OCI-LY3 (cell line): ENCODE results near the gene HSDL2.

Source experiments
- H2AFZ ChIP-seq: fragments of 200-600, 300-600 bp; shearing (Covaris generic); 2 replicates; pipeline ENCODE4 v1.6.0; 2014; ENCODE audit warnings: antibody characterized with exemption, low read depth, low read length
- H3K27ac ChIP-seq: fragments of 200-600, 300-600 bp; sonication (generic); 2 replicates; pipeline ENCODE4 v1.5.1; 2014; ENCODE audit warnings: mild to moderate bottlenecking, low read length, moderate library complexity, mixed read lengths
- H3K27me3 ChIP-seq: fragments of 200-600, 300-600 bp; sonication (generic); 2 replicates; pipeline ENCODE4 v1.6.1; 2014; ENCODE audit warnings: low read depth, low read length, mixed read lengths
- H3K36me3 ChIP-seq: fragments of 200-600, 300-600 bp; sonication (generic); replicated peaks from 2 replicates; pipeline ENCODE3; 2014; ENCODE audit warnings: low read depth, low read length, mixed read lengths
- H3K4me1 ChIP-seq: fragments of 300-600, 200-600 bp; sonication (generic); 2 replicates; pipeline ENCODE4 v1.6.1; 2014; ENCODE audit warnings: low read length, mixed read lengths
- H3K4me2 ChIP-seq: fragments of 200-600, 300-600 bp; sonication (generic); 2 replicates; pipeline ENCODE4 v1.6.1; 2014; ENCODE audit warnings: low read length, mixed read lengths
- H3K4me3 ChIP-seq: fragments of 300-600, 200-600 bp; sonication (generic); 2 replicates; pipeline ENCODE4 v1.5.1; 2014; ENCODE audit warnings: antibody characterized with exemption, mild to moderate bottlenecking, low read length, moderate library complexity
- H3K79me2 ChIP-seq: fragments of 300-600, 200-600 bp; shearing (Covaris generic); 2 replicates; pipeline ENCODE4 v1.6.1; 2014; ENCODE audit warnings: mild to moderate bottlenecking, low read length, mixed read lengths
- H3K9ac ChIP-seq: fragments of 300-600, 200-600 bp; shearing (Covaris generic); 2 replicates; pipeline ENCODE4 v1.6.0; 2014; ENCODE audit warnings: mild to moderate bottlenecking, low read length, moderate library complexity
- H3K9me3 ChIP-seq: fragments of 200-600, 300-600 bp; shearing (Covaris generic); 2 replicates; pipeline ENCODE4 v1.6.1; 2014; ENCODE audit warnings: low read length, mixed read lengths; ENCODE audit not compliant: insufficient read depth
- H4K20me1 ChIP-seq: fragments of 200-600, 300-600 bp; sonication (generic); 2 replicates; pipeline ENCODE4 v1.6.1; 2016; ENCODE audit warnings: low read length, mixed read lengths; ENCODE audit not compliant: insufficient read depth
- EZH2phosphoT487 ChIP-seq: fragments of 200-600 bp; shearing (Covaris generic); IDR thresholded peaks from 2 replicates; pipeline ENCODE4 v1.6.1; 2018; ENCODE audit warnings: antibody characterized with exemption, mixed run types, low read depth
- TF ChIP-seq, protein P1 (sequence below): fragments of 200-600, 300-600 bp; sonication (generic); IDR thresholded peaks from 2 replicates; pipeline ENCODE4 v1.5.1; 2014; ENCODE audit warnings: antibody characterized with exemption, low read length, low read depth

Gene HSDL2

DNA sequence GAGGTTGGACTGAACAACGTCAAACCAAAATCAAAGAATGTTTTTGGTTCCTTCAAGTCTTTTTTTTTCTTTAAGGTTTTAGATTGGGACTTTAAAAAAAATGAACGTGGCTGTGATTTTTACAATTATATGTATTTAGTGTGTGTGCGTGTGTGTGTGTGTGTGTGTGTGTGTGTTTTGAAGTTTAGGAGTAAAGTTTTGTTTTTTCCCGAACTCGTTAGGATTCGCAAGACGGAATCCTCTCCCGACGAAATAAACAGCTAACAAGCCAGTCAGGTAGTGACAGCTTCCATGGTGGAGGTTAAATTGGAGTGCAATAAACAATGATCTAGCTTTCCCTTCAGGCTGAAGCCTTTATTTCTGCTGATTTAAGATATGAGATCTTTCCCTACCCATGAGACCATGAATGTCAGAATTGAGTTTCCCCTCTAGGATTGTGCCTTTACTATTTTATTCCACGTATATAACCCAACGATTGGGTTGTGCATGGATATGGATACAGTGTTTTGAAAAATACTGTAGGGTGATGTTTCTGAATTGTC, 108.0 kb downstream of the HSDL2 start:
- Histone ChIP-seq H3K9me3 (no peaks in the 10 kb centered on the region; the same call in 1 of the 2 replicates), H4K20me1 (0 out of 2 replicates have a peak, but pooled peaks cover 5% of the 10 kb centered on the region), H3K79me2 (peaks cover 58% of the 10 kb centered on the region), H3K4me2 (peak overlapping the region; percentile 82), H3K9ac (peak overlapping the region; percentile 79), H3K27me3 (no peaks in the 10 kb centered on the region), H3K36me3 (peaks cover 5% of the 10 kb centered on the region), H3K4me1 (peaks cover 12% of the 10 kb centered on the region), H3K4me3 (peak overlapping the region; percentile 99), H2AFZ (no peak overlapping the region), H3K27ac (no peak overlapping the region)
- TF ChIP-seq EZH2phosphoT487, result no peak
- TF ChIP-seq, protein P1, sequence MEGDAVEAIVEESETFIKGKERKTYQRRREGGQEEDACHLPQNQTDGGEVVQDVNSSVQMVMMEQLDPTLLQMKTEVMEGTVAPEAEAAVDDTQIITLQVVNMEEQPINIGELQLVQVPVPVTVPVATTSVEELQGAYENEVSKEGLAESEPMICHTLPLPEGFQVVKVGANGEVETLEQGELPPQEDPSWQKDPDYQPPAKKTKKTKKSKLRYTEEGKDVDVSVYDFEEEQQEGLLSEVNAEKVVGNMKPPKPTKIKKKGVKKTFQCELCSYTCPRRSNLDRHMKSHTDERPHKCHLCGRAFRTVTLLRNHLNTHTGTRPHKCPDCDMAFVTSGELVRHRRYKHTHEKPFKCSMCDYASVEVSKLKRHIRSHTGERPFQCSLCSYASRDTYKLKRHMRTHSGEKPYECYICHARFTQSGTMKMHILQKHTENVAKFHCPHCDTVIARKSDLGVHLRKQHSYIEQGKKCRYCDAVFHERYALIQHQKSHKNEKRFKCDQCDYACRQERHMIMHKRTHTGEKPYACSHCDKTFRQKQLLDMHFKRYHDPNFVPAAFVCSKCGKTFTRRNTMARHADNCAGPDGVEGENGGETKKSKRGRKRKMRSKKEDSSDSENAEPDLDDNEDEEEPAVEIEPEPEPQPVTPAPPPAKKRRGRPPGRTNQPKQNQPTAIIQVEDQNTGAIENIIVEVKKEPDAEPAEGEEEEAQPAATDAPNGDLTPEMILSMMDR, result no peak

DNA sequence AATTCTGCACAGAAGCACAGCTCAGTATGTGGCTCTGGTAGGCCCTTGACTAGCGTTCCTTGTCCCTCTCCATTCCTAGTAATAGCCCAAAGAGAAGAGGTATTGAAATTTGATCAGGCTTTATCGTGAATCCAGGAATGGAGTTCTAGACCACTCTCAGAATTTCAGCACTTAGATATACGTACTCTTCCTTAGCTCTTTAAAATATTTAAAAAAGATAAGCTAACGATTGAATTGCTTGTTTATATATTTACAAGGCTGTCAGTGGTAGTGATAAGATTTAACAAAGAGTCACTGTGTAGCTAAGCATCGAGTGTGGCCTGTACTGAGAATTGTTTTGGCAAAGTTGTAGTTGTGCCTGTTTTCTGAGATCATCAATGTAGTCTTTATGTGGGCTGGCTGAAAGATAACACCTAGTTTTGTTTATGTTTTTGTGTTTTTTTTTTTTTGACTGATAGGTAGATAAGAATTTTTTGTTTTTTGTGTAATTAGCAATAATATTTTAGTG, 109.2 kb downstream of the HSDL2 start:
- no peaks in the 10 kb centered on the region for H3K27me3 ChIP-seq
- H3K9ac ChIP-seq, result no peak overlapping the region
- no peak overlapping the region for H3K27ac ChIP-seq
- peaks cover 69% of the 10 kb centered on the region for H3K79me2 ChIP-seq
- TF ChIP-seq, protein P1, result no peak
- no peak for TF ChIP-seq EZH2phosphoT487
- no peak overlapping the region for H3K4me2 ChIP-seq
- H3K4me1 ChIP-seq, result peaks cover 12% of the 10 kb centered on the region
- H2AFZ ChIP-seq, result no peak overlapping the region
- H3K9me3 ChIP-seq, result peaks cover 12% of the 10 kb centered on the region; the same call in 1 of the 2 replicates
- H3K4me3 ChIP-seq, result no peak overlapping the region
- 0 out of 2 replicates have a peak, but pooled peaks cover 5% of the 10 kb centered on the region for H4K20me1 ChIP-seq
- peaks cover 17% of the 10 kb centered on the region for H3K36me3 ChIP-seq

DNA sequence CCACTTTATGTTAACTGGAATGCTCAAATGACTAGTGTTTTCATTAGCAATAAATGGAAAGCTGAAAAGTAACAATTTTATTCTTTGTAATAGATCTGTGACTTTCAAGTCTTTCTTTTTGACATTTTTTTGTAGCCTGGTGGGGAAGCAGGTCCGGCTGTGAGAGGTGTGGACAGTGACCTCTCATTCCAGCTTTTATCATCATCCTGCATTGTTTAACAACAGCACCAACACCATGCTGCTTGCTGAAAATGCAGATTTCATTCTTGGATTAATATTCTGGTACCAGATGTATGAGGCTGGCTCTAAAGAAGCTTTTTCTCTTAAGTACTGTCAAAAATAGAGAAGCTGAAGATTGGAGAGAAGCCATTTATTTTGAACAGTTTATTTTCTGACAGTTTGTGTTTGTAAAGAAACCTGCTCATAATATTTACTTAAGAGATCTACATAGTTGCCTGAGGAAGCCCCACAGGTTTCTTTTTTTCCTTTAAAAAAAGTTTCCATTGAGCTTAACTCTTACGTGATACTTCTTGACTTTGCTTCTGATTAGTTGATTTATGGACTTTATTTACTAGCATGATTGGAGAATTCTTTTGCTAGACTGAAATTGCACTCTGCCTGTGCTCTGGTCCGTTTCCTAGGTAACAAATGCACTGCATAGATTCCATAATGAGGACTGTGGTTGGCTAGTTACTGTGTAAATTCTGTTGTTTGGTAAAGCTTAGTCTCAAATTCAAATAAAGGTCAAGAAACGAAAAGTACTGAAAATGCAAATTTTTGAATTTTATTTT, 110.2 kb downstream of the HSDL2 start:
- H3K27me3 ChIP-seq, result no peaks in the 10 kb centered on the region
- H3K9me3 ChIP-seq, result peaks cover 12% of the 10 kb centered on the region; the same call in 1 of the 2 replicates
- H3K9ac ChIP-seq, result no peak overlapping the region
- no peak for TF ChIP-seq EZH2phosphoT487
- TF ChIP-seq, protein P1, result no peak
- peaks cover 75% of the 10 kb centered on the region for H3K79me2 ChIP-seq
- H2AFZ ChIP-seq, result no peak overlapping the region
- H3K36me3 ChIP-seq, result peaks cover 26% of the 10 kb centered on the region
- H3K4me2 ChIP-seq, result no peak overlapping the region
- H3K27ac ChIP-seq, result no peak overlapping the region
- H3K4me1 ChIP-seq, result peaks cover 12% of the 10 kb centered on the region
- no peak overlapping the region for H3K4me3 ChIP-seq
- 0 out of 2 replicates have a peak, but pooled peaks cover 5% of the 10 kb centered on the region for H4K20me1 ChIP-seq

DNA sequence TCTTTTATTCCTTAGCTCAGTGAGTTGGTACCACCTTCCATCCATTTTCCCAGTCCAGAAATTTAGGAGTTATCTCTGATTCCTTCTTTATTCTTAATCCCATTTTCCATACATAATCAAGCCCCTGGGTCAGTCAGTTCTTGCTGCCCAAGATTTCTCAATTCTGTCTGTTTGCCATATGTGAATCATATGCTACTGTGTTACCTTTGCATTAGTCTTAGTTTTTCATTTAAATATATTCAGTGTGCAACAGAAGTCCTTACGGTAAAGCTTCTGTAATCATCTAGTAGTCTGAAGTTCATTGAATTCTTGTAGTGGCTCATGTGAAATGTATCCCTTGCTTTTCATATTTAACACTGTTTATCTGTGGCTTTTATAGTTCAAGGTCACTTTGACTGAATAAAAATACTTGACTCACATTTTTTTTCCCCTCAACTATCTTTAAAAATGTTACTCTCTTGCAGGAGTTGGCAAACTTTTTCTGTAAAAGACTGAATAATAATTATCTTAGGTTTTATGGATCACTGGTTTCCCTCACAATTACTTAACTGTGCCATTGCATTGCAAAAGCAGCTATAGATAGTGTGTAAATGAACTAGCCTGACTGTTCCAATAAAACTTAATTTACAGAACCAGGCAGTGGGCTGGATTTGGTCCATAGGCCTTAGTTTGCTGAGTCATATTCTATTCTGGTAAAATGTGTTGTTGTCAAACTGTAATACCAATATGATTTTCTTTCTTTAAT, 113.7 kb downstream of the HSDL2 start:
- Histone ChIP-seq H3K27me3 (no peaks in the 10 kb centered on the region), H3K36me3 (peaks cover 32% of the 10 kb centered on the region), H3K4me3 (no peak overlapping the region), H2AFZ (no peak overlapping the region), H3K4me2 (no peak overlapping the region), H3K9ac (no peak overlapping the region), H3K27ac (no peak overlapping the region), H4K20me1 (0 out of 2 replicates have a peak, but pooled peaks cover 5% of the 10 kb centered on the region), H3K79me2 (peaks cover 80% of the 10 kb centered on the region), H3K4me1 (no peaks in the 10 kb centered on the region; the same call in 1 of the 2 replicates), H3K9me3 (peaks cover 12% of the 10 kb centered on the region; the same call in 1 of the 2 replicates)
- TF ChIP-seq, protein P1, result no peak
- no peak for TF ChIP-seq EZH2phosphoT487
